ENCODE data around the gene ASH1L. TPM values are rescaled to one million over a fixed set of nuclear protein-coding genes. Genes with fewer than 3 reads are reported as not detected.

Gene ASH1L
- total and polyA plus RNA-seq, 2 experiments from 2014 or later: 23.6 to 24.7 TPM

- no peak for TF ChIP-seq ZNF462 (CRISPR knock-in tag; IDR thresholded peaks at IDR 0.05)
Measured at GRCh38 chr1:155287987-155288543, 274.5 kb downstream of the ASH1L start (continued).

GRCh38 chr1:155286544-155286943 is 276.1 kb downstream of the ASH1L start:
- no peak overlapping the region for H3K27ac Mint-ChIP-seq
- no peaks in the 10 kb centered on the region; the same call in 1 of the 3 replicates for H3K4me1 Mint-ChIP-seq
- Histone ChIP-seq H3F3A (replicated peaks; ENCODE audit: low read depth) (no peaks in the 10 kb centered on the region), H3K4me3 (no peak overlapping the region), H3K4me1 (ENCODE audit: insufficient read depth) (no peaks in the 10 kb centered on the region), H3K27ac (ENCODE audit: low read depth) (no peak overlapping the region), H3K4me2 (no peak overlapping the region), H2AFZ (no peak overlapping the region), H3K9me2 (ENCODE audit: insufficient read depth) (no peaks in the 10 kb centered on the region), H3K79me2 (replicated peaks; ENCODE audit: insufficient read depth) (no peaks in the 10 kb centered on the region), H4K20me1 (replicated peaks; ENCODE audit: insufficient read depth) (no peaks in the 10 kb centered on the region; the same call in 1 of the 2 replicates), H3K36me3 (ENCODE audit: insufficient read depth) (no peaks in the 10 kb centered on the region), H3K27me3 (ENCODE audit: insufficient read depth) (no peaks in the 10 kb centered on the region)
- ATAC-seq: no peak
- no peaks in the 10 kb centered on the region for H3K9me3 Mint-ChIP-seq
- peaks cover 3% of the 10 kb centered on the region; the same call in 1 of the 3 replicates for H3K36me3 Mint-ChIP-seq (ENCODE audit: low read depth)
- TF ChIP-seq NANOG (IDR thresholded peaks at IDR 0.05; ENCODE audit: borderline replicate concordance): no peak
- no peak for TF ChIP-seq JUNB (IDR thresholded peaks at IDR 0.05; ENCODE audit: unreplicated experiment)
- peaks cover 7% of the 10 kb centered on the region for H3K27me3 Mint-ChIP-seq (ENCODE audit: insufficient read depth, low read depth, poor library complexity)
- DNase-seq (ENCODE audit: low spot score): no peak
- H3K4me3 Mint-ChIP-seq: no peak overlapping the region

GRCh38 chr1:155285631-155286044 is 277.0 kb downstream of the ASH1L start:
- no peak overlapping the region for H2AFZ ChIP-seq
- H3K9me2 ChIP-seq (ENCODE audit: insufficient read depth): no peaks in the 10 kb centered on the region
- no peaks in the 10 kb centered on the region for H3K79me2 ChIP-seq (replicated peaks; ENCODE audit: insufficient read depth)
- no peaks in the 10 kb centered on the region for H3K27me3 ChIP-seq (ENCODE audit: insufficient read depth)
- H3K4me3 Mint-ChIP-seq: no peak overlapping the region
- peaks cover 3% of the 10 kb centered on the region; the same call in 1 of the 3 replicates for H3K36me3 Mint-ChIP-seq (ENCODE audit: low read depth)
- H3K4me3 ChIP-seq: no peak overlapping the region
- no peaks in the 10 kb centered on the region for H3K4me1 ChIP-seq (ENCODE audit: insufficient read depth)
- H4K20me1 ChIP-seq (replicated peaks; ENCODE audit: insufficient read depth): no peaks in the 10 kb centered on the region; the same call in 1 of the 2 replicates
- peaks cover 7% of the 10 kb centered on the region for H3K27me3 Mint-ChIP-seq (ENCODE audit: insufficient read depth, low read depth, poor library complexity)
- no peaks in the 10 kb centered on the region for H3K9me3 Mint-ChIP-seq
- no peaks in the 10 kb centered on the region for H3F3A ChIP-seq (replicated peaks; ENCODE audit: low read depth)
- no peak overlapping the region for H3K27ac Mint-ChIP-seq
- no peaks in the 10 kb centered on the region for H3K36me3 ChIP-seq (ENCODE audit: insufficient read depth)
- no peak for ATAC-seq
- no peak overlapping the region for H3K27ac ChIP-seq (ENCODE audit: low read depth)
- H3K4me2 ChIP-seq: no peak overlapping the region
- no peaks in the 10 kb centered on the region; the same call in 1 of the 3 replicates for H3K4me1 Mint-ChIP-seq
- no peak for DNase-seq (ENCODE audit: low spot score)
- TF ChIP-seq EZH2 (IDR thresholded peaks at IDR 0.05; ENCODE audit: low read depth, unreplicated experiment) (no peak), JUNB (IDR thresholded peaks at IDR 0.05; ENCODE audit: unreplicated experiment) (no peak), ZNF331 (CRISPR knock-in tag; IDR thresholded peaks at IDR 0.05; ENCODE audit: low read depth) (no peak), STAT1 (IDR thresholded peaks at IDR 0.05; ENCODE audit: unreplicated experiment) (no peak), POLR2AphosphoS5 (IDR thresholded peaks at IDR 0.05; ENCODE audit: low read depth) (no peak), EZH2phosphoT487 (IDR thresholded peaks at IDR 0.05; ENCODE audit: unreplicated experiment) (no peak), CTCF (conservative IDR thresholded peaks at IDR 0.05; ENCODE audit: low read depth in 2 of 2) (no peak)

All from GM23338 (cell line).